ENCODE measurements around the gene GCNT2.
"Not testable (repeated sequence)": the region's sequence is repeated elsewhere in the genome, so short reads cannot be mapped to it uniquely, and the experiment has no call there.

GCNT2 gene

DNA sequence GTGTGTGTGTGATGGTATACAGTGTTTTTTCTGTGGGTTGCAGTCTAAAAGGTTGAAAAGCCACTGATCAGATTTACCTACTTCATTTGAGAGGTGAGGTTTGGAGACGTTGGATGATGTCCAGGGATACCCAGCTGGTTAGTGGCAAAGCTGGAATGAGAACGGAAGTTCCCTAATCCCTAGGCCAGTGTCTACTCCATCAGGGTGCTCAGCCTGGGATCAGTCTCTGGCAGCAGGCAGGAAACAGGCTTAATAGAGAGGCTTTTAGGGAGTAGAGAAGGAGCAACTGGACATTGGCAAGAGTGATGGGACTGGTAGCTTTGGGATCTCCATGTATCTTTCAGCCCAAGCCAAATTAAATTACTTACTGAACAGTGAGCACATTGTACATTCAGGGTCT is 92.6 kb downstream of the GCNT2 start:
- DNase-seq = no peak

GRCh38 chr6:10615675-10616074 is 94.5 kb downstream of the GCNT2 start:
- DNase-seq = no peak

- not testable (repeated sequence) for DNase-seq
These were observed 95.1 kb downstream of the GCNT2 start for GRCh38 chr6:10616266-10616665.

DNA sequence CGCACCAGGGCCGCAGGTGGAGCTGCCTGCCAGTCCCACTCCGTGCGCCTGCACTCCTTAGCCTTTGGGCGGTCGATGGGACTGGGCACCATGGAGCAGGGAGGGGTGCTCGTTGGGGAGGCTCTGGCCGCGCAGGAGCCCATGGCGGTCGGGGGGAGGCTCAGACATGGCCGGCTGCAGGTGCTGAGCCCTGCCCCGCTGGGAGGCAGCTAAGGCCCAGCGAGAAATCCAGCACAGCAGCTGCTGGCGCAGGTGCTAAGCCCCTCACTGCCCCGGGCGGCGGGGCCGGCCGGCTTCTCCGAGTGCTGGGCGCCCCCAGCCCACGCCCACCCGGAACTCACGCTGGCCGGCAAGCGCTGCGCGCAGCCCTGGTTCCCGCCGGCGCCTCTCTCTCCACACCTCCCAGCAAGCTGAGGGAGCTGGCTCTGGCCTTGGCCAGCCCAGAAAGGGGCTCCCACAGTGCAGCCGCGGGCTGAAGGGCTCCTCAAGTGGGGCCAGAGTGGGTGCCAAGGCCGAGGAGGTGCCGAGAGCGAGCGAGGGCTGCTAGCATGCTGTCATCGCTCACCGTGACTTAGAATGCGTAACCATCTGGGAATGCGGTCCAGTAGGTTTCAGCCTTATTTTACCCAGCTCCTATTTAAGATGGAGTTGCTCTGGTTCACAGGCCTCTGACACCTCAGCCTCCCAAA is 96.0 kb downstream of the GCNT2 start:
- DNase-seq = no peak

GRCh38 chr6:10618409-10618808 is 97.3 kb downstream of the GCNT2 start:
- no peak for DNase-seq

DNA sequence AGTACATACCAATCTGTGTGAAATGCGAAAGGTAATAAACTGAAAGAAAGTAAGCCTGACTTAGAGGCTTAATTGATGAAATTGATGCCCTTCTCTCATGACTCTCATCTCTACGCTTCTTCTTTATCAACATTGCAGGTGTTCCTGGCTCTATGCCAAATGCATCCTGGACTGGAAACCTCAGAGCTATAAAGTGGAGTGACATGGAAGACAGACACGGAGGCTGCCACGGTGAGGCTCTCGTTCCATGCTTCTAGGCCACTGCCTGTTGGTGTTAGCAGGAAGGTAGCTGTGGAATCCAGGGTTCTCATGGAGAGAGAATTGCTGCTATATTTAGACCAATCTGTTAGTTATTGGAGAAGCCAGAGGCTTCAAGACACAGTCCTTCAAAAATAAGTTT is 100.1 kb downstream of the GCNT2 start:
- peak; percentile 21 for DNase-seq

DNA sequence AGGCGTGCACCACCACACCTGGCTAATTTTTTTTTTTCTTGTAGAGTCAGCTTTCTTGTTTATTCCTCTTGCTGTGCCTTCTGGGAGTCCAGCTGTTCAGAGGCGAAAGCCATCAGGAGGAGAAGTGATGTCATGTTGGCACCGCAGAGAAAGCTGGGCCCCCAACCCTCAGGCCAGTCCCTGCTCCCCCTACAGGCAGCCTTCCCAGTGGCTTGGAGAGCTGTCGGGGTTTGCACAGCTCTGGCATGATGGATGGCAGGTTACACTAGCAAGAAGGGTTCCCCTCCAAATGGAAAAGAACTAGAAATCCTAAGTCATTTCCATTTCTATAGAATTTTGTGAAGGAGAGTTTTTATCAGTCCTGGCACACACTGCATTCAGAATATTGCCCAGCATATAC is 100.7 kb downstream of the GCNT2 start:
- no peak for DNase-seq

- no peak for DNase-seq
These were observed 103.7 kb downstream of the GCNT2 start for GRCh38 chr6:10624836-10625235.

GRCh38 chr6:10626154-10626741 is 105.1 kb downstream of the GCNT2 start:
- DNase-seq = no peak

GRCh38 chr6:10627800-10628199 is 106.6 kb downstream of the GCNT2 start:
- no peak for DNase-seq

DNA sequence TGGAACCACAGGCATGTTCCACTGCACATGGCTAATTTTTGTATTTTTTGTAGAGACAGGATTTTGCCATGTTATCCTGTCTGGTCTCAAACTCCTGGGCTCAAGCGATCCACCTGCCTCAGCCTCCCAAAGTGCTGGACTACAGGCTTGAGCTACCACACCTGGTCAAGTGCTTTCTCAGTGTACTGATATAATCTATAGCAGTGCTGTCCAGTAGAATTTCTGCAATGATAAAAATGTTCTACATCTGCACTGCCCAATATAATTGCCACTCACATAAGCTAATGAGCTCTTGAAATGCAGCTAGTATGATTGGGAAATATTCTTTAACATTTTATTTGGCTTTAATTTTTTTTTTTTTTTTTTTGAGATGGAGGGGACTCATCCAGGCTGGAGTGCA is 109.0 kb downstream of the GCNT2 start:
- no peak for DNase-seq

GRCh38 chr6:10633216-10633615 is 112.1 kb downstream of the GCNT2 start:
- no peak for DNase-seq

GRCh38 chr6:10640412-10640811 is 119.3 kb downstream of the GCNT2 start:
- DNase-seq = no peak

DNA sequence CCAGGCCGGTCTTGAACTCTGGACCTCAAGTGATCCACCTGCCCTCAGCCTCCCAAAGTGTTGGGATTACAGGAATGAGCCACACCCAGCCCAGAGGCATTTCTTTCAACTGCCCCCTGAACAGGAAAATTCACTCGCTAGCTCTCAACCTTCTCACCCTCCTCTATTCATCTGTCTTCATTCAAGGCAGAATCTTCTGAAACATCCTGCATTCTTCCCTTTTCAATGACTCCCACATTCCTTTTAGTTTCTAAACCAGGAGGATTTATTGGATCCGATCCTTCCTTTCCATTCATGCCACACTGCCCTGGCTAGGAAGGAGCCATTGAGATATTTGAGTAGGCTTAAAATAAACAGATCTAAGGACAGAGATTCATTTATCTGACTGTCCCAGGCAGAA is 120.4 kb downstream of the GCNT2 start:
- no peak for DNase-seq

- DNase-seq = no peak
These were observed 122.1 kb downstream of the GCNT2 start for GRCh38 chr6:10643201-10643651.

DNA sequence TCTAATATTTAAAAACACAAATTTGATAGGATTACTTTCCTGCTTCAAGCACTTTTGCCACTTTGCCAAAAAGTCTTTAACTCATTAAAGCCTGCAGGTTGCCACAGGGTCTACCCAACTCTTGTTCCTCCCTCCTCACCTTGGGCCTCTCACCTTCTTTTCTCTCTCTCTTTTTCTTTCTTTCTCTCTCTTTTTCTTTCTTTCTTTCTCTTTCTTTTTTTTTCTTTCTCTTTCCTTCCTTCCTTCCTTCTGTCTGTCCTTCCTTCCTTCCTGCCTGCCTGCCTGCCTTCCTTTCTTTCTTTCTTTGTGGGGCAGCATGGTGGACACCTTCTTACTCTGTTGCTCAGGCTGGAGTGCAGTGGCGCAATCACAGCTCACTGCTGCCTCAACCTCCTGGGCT is 123.1 kb downstream of the GCNT2 start:
- DNase-seq = no peak

DNA sequence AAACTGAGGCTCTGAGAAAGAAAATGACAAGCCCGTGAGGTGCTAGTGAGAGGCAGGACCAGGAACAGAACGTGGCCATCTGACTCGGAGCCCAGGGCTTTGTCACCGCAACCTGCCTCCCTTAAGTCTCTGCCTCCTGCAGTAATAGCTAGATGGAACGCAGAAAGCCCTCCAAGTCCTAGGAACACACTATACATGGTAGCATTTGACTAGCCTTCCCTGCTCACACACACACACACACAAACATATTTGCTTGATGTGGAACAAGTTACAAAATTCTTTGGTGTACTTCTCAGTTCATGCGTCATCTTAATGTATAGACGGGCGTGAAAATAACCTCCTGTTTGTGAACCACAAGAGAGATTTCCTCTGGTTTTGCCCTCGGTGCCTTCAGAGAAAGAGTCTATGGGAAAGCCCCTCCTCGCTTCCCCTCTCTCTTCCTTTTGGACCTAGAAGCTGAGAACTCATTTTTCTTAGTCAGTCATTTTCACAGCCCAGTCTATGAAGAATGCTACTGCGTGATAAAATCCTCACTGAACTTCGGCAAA is 134.4 kb downstream of the GCNT2 start:
- no peak for DNase-seq

DNA sequence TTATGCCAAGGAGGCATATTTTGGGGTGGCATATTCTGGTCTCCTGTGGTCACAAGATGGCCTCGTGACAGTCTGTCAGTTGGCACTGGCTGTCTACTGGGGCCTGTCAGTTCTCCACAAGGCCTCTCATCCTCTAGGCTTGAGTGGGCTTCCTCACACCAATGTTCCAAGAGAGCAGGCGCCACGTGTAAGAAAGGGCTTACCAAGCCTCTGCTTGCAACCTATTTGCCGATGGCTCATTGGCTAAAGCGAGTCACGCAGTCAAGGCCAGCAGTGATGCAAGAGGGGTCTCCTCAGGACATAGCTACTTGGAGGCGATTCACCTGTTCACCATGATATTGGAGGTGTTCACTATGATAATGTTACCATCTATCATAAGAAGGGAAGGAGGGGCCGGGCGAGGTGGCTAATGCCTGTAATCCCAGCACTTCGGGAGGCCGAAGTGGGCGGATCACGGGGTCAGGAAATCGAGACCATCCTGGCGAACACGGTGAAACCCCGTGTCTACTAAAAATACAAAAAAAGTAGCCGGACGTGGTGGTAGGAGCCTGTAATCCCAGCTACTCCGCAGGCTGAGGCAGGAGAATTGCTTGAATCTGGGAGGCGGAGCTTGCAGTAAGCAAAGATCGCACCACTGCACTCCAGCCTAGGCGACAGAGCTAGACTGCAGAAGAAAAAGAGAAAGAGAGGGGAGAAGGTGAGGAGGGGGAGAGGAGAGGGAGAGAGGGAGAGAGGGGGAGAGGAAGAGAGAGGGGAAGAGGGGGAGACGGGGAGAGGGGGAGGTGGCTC is 138.0 kb downstream of the GCNT2 start:
- no peak for DNase-seq

DNA sequence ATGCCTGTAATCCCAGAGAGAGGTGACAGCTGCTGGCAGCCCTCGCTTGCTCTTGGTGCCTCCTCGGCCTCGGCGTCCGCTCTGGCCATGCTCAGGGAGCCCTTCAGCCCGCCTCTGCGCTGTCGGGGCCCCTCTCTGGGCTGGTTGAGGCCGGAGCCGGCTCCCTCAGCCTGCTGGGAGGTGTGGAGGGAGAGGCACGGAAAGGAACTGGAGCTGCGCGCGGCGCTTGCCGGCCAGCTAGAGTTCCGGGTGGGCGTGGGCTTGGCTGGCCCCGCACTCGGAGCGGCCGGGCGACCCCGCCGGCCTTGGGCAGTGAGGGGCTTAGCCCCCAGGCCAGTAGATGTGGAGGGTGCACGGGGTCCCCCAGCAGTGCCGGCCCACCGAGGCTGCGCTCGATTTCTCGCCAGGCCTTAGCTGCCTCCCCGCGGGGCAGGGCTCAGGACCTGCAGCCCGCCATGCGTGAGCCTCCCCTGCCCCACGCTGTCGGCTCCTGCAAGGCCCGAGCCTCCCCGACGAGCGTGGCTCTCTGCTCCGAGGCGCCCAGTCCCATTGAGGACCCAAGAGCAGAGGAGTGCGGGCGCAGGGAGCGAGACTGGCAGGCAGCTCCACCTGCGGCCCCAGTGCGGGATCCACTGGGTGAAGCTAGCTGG is 138.7 kb downstream of the GCNT2 start:
- DNase-seq = no peak

- DNase-seq = not testable (repeated sequence)
These were observed 139.5 kb downstream of the GCNT2 start for GRCh38 chr6:10660431-10661191.

- no peak for DNase-seq
These were observed 141.1 kb downstream of the GCNT2 start for GRCh38 chr6:10662207-10662606.

DNA sequence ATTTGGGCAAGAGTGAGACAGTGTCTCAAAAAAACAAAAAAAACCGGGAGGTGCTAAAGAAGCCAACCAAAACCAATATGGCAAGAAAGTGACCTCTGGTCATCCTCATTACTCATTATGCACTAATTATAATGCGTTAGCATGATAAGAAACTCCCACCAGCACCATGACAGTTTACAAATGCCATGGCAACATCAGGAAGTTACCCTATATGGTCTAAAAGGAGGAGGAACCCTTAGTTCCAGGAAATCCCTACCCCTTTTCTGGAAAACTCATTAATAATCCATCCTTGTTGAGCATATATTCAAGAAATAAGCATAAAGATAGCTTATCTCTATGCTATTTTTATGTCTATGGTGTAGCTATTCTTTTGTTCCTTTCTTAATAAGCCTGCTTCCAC is 141.6 kb downstream of the GCNT2 start:
- DNase-seq = no peak
